B cell (primary cell): Measurements from ENCODE around the gene PNPLA1. TPM values are rescaled to one million over a fixed set of nuclear protein-coding genes. Genes with fewer than 3 reads are reported as not detected.

Source experiments
- ATAC-seq: fragments of 200-7000 bp; cut with Tn5 transposase; one replicate; pipeline ENCODE4 v1.10.0; 2021; ENCODE audit warnings: low read depth, mild to moderate bottlenecking, moderate number of reproducible peaks, moderate library complexity
- CTCF ChIA-PET: fragments of 350-600 bp; sonication (Branson Sonifier 250); formaldehyde crosslinking; loops from one replicate; lab custom pipeline; 2021; ENCODE audit warnings: antibody characterized with exemption, inconsistent platforms; lab: Charles Lee
- POLR2A ChIA-PET: fragments of 350-600 bp; sonication (Branson Sonifier 250); formaldehyde crosslinking; loops from one replicate; lab custom pipeline; 2021; ENCODE audit warnings: antibody characterized with exemption; lab: Charles Lee
- DNase-seq: peaks from one replicate; pipeline ENCODE4 v3.0.0; 2013
- H2AFZ ChIP-seq: 2 replicates; pipeline ENCODE4 v1.6.1; 2012; ENCODE audit warnings: mild to moderate bottlenecking, low read depth, low read length; ENCODE audit not compliant: insufficient read depth, poor library complexity, severe bottlenecking
- H3K27ac ChIP-seq, 2 donors: 1 replicate in 1 of 2; 2 replicates in 1 of 2; pipeline ENCODE4 v1.5.1; 2012 to 2013; ENCODE audit warnings: low read length in 2 of 2, mild to moderate bottlenecking in 2 of 2, moderate library complexity in 1 of 2
- H3K27me3 ChIP-seq, 4 experiments: fragments of 200-600 bp in 1 of 4; sonication (generic) in 1 of 4; replicated peaks in 1 of 4; 1 replicate in 2 of 4; 2 replicates in 2 of 4; pipeline versions ENCODE4 v1.6.1 to v1.7.0; 2013 to 2016; ENCODE audit warnings: low read length in 3 of 4, mild to moderate bottlenecking in 2 of 4, mixed read lengths in 1 of 4, moderate library complexity in 1 of 4; ENCODE audit not compliant: insufficient read depth in 4 of 4, control insufficient read depth in 3 of 4; ENCODE audit errors: control extremely low read depth in 1 of 4
- H3K36me3 ChIP-seq, 2 experiments: replicated peaks in 1 of 2; 1 replicate in 1 of 2; 2 replicates in 1 of 2; pipeline versions ENCODE4 v1.6.1 to v1.7.1; 2013; ENCODE audit warnings: low read length in 1 of 2; ENCODE audit not compliant: insufficient read depth in 2 of 2, control insufficient read depth in 1 of 2; ENCODE audit errors: control extremely low read depth in 1 of 2, extremely low read depth in 1 of 2
- H3K4me1 ChIP-seq, 2 donors: fragments of 200-600 bp in 1 of 2; sonication (generic) in 1 of 2; 1 replicate in 1 of 2; 2 replicates in 1 of 2; pipeline versions ENCODE4 v1.5.1 to v1.6.1; 2013 to 2017; ENCODE audit warnings: low read length in 2 of 2; ENCODE audit not compliant: control insufficient read depth in 2 of 2, insufficient read depth in 2 of 2
- H3K4me2 ChIP-seq: replicated peaks from 2 replicates; pipeline ENCODE3; 2012; ENCODE audit warnings: mild to moderate bottlenecking, low read depth, low read length; ENCODE audit not compliant: poor library complexity, severe bottlenecking
- H3K4me3 ChIP-seq, 5 experiments: fragments of 200-600 bp in 1 of 5; sonication (generic) in 1 of 5; 1 replicate in 3 of 5; 2 replicates in 2 of 5; pipeline versions ENCODE4 v1.5.1 to v1.7.0; 2011 to 2016; ENCODE audit warnings: low read length in 4 of 5, mild to moderate bottlenecking in 4 of 5, low read depth in 2 of 5, control low read depth in 1 of 5, moderate library complexity in 1 of 5; ENCODE audit not compliant: insufficient read depth in 1 of 5; ENCODE audit errors: control extremely low read depth in 1 of 5, extremely low read depth in 1 of 5
- H3K79me2 ChIP-seq: fragments of 200-600 bp; sonication (generic); one replicate; pipeline ENCODE4 v1.6.0; 2016; ENCODE audit warnings: low read length; ENCODE audit not compliant: control insufficient read depth, insufficient read depth
- H3K9ac ChIP-seq: fragments of 200-600 bp; sonication (generic); 2 replicates; pipeline ENCODE4 v1.6.1; 2017; ENCODE audit warnings: mild to moderate bottlenecking, low read length, moderate library complexity
- H3K9me3 ChIP-seq, 3 donors: one replicate each; pipeline versions ENCODE4 v1.6.1 to v1.7.1; 2013; ENCODE audit warnings: low read length in 2 of 3; ENCODE audit not compliant: control insufficient read depth in 2 of 3, insufficient read depth in 1 of 3; ENCODE audit errors: control extremely low read depth in 1 of 3
- H4K20me1 ChIP-seq: 2 replicates; pipeline ENCODE4 v1.6.0; 2012; ENCODE audit warnings: mild to moderate bottlenecking, low read length; ENCODE audit not compliant: insufficient read depth, control insufficient read depth, poor library complexity, severe bottlenecking
- H3K27ac Mint-ChIP-seq: one replicate; pipeline ENCODE4 v1.8.0; 2021; ENCODE audit warnings: mixed read lengths
- H3K27me3 Mint-ChIP-seq: one replicate; pipeline ENCODE4 v1.8.0; 2021; ENCODE audit warnings: mixed read lengths
- H3K4me1 Mint-ChIP-seq: one replicate; pipeline ENCODE4 v1.8.0; 2021; ENCODE audit warnings: mixed read lengths
- H3K4me3 Mint-ChIP-seq: one replicate; pipeline ENCODE4 v1.8.0; 2021; ENCODE audit warnings: mixed read lengths
- H3K9me3 Mint-ChIP-seq: one replicate; pipeline ENCODE4 v1.8.0; 2022; ENCODE audit warnings: mixed read lengths; ENCODE audit not compliant: insufficient read depth
- CTCF ChIP-seq: fragments of 200-600 bp; IDR thresholded peaks from one replicate; pipeline ENCODE4 v1.8.0; 2022; ENCODE audit warnings: antibody characterized with exemption, mild to moderate bottlenecking
- EZH2 ChIP-seq: IDR thresholded peaks from 2 replicates; pipeline ENCODE4 v1.6.1; 2012; ENCODE audit warnings: borderline replicate concordance, low read depth, mild to moderate bottlenecking, moderate library complexity, low read length; ENCODE audit not compliant: insufficient read depth, poor library complexity, severe bottlenecking
- WGBS: methylation state at CpG from one replicate; pipeline ENCODE4 v1.1.5; 2013; ENCODE audit warnings: missing lambda C conversion rate; ENCODE audit not compliant: insufficient coverage; 5-methylcytosine and 5-hydroxymethylcytosine counted together
- intact Hi-C: fragments of 100-400 bp; cut with micrococcal nuclease; formaldehyde crosslinking; loops from one replicate; pipeline ENCODE4 v1.10.0; 2022
- polyA plus RNA-seq: library from polyadenylated mRNA; depleted of rRNA; stranded (reverse); fragments of >200 nt; gene quantifications from 2 replicates; pipeline ENCODE4 v1.2.3, GENCODE V29; 2012
- total RNA-seq, 2 donors: library from RNA; stranded (reverse); fragments of 120-200 nt in 1 of 2; gene quantifications; 1 replicate in 1 of 2; 2 replicates in 1 of 2; pipeline versions ENCODE4 v1.2.3 to v1.2.4, GENCODE V29; 2013 to 2022

Gene PNPLA1
- total and polyA plus RNA-seq, 2 donors (not counting 1 experiment from before 2014, with no cell fraction given) = 0.12 TPM; not detected in 1

- ChIA-PET POLR2A (no interaction called here), CTCF (no interaction called here)
- Histone ChIP-seq H3K9ac (no peak overlapping the region), H3K4me3 (no peak overlapping the region), H2AFZ (no peak overlapping the region), H3K27me3 (no peaks in the 10 kb centered on the region), H4K20me1 (no peaks in the 10 kb centered on the region), H3K4me1 (peaks cover 7 to 14% of the 10 kb centered on the region in 2 donors), H3K4me2 (no peak overlapping the region), H3K27ac (no peak overlapping the region), H3K36me3 (no peaks in the 10 kb centered on the region), H3K79me2 (no peaks in the 10 kb centered on the region), H3K9me3 (peaks cover 0 to 4% (median 0%) of the 10 kb centered on the region in 3 donors)
- intact Hi-C loops = no loop called here
- Mint-ChIP-seq H3K27me3 (peaks cover 3% of the 10 kb centered on the region), H3K27ac (no peak overlapping the region), H3K4me1 (peaks cover 10% of the 10 kb centered on the region), H3K9me3 (peaks cover 2% of the 10 kb centered on the region), H3K4me3 (no peak overlapping the region)
- DNase-seq = no peak
- no peak for ATAC-seq
- 93% methylated on average over 5 of the region's 5 CpGs for WGBS
- TF ChIP-seq CTCF = no peak
- no peak for TF ChIP-seq EZH2
Observed at GRCh38 chr6:36239774-36240173, 30.1 kb upstream of the PNPLA1 start.

- peak overlapping the region; percentile 26 for H3K4me2 ChIP-seq
- H3K9ac ChIP-seq = peak overlapping the region; percentile 9
- peak overlapping the region; percentile 52 for H3K4me3 Mint-ChIP-seq
- ChIA-PET CTCF (no interaction called here), POLR2A (no interaction called here)
- H3K4me3 ChIP-seq = no peak overlapping the region
- peaks cover 7 to 20% of the 10 kb centered on the region in 2 donors for H3K4me1 ChIP-seq
- H3K9me3 ChIP-seq = peaks cover 0 to 4% (median 0%) of the 10 kb centered on the region in 3 donors
- 0% methylated on average over 6 of the region's 10 CpGs for WGBS
- intact Hi-C loops = no loop called here
- peaks cover 19% of the 10 kb centered on the region for H3K4me1 Mint-ChIP-seq
- peaks cover 3% of the 10 kb centered on the region for H3K27me3 Mint-ChIP-seq
- H3K27ac Mint-ChIP-seq = peak overlapping the region; percentile 62
- peaks cover 2% of the 10 kb centered on the region for H3K9me3 Mint-ChIP-seq
- no peak overlapping the region for H3K27ac ChIP-seq
- H4K20me1 ChIP-seq = no peaks in the 10 kb centered on the region
- H3K79me2 ChIP-seq = no peaks in the 10 kb centered on the region
- no peaks in the 10 kb centered on the region for H3K36me3 ChIP-seq
- no peak for TF ChIP-seq CTCF
- no peak for TF ChIP-seq EZH2
- DNase-seq = peak; percentile 70
- H2AFZ ChIP-seq = no peak overlapping the region
- ATAC-seq = peak; percentile 56
- H3K27me3 ChIP-seq = no peaks in the 10 kb centered on the region
Observed at GRCh38 chr6:36241728-36242127, 28.1 kb upstream of the PNPLA1 start.
